Measurements from ENCODE around the gene BEST1.
"Not testable (repeated sequence)": the region's sequence is repeated elsewhere in the genome, so short reads cannot be mapped to it uniquely, and the experiment has no call there.

Gene BEST1

GRCh38 chr11:61964666-61965271, 14.6 kb downstream of the BEST1 start:
- not testable (repeated sequence) for DNase-seq

GRCh38 chr11:61966734-61967115, 16.6 kb downstream of the BEST1 start:
- DNase-seq: peak; percentile 40

- DNase-seq: peak; percentile 87
These were observed 17.2 kb downstream of the BEST1 start, which contains the start of gene FTH1 for GRCh38 chr11:61967116-61967923. TSS of gene FTH1 (minus strand) at chr11:61967634. CDS start at chr11:61967425, 209 bp downstream.

- DNase-seq: peak; percentile 36
These were observed 18.0 kb downstream of the BEST1 start for GRCh38 chr11:61967924-61968757.

GRCh38 chr11:61968758-61969390, 18.7 kb downstream of the BEST1 start:
- DNase-seq: no peak

- no peak for DNase-seq
These were observed 19.2 kb downstream of the BEST1 start for GRCh38 chr11:61969391-61969758.

GRCh38 chr11:61969838-61970662, 19.9 kb downstream of the BEST1 start:
- no peak for DNase-seq

- DNase-seq: peak; percentile 48
These were observed 21.3 kb downstream of the BEST1 start for GRCh38 chr11:61971248-61972111.

- DNase-seq: no peak
These were observed 22.0 kb downstream of the BEST1 start for GRCh38 chr11:61972112-61972671.

- no peak for DNase-seq
These were observed 22.7 kb downstream of the BEST1 start for GRCh38 chr11:61972672-61973475.

GRCh38 chr11:61973476-61974162, 23.5 kb downstream of the BEST1 start:
- no peak for DNase-seq

- DNase-seq: no peak
These were observed 24.8 kb downstream of the BEST1 start for GRCh38 chr11:61974766-61975631.

GRCh38 chr11:61975638-61976419, 25.7 kb downstream of the BEST1 start:
- no peak for DNase-seq

- DNase-seq: no peak
These were observed 26.3 kb downstream of the BEST1 start for GRCh38 chr11:61976420-61976800.

- DNase-seq: no peak
These were observed 26.8 kb downstream of the BEST1 start for GRCh38 chr11:61976813-61977475.

- DNase-seq: no peak
These were observed 28.8 kb downstream of the BEST1 start for GRCh38 chr11:61978703-61979661.

Measured in stimulated activated CD4-positive, alpha-beta T cell treated with anti-CD3 and anti-CD28 coated beads, Interleukin-4, amount 100 ng/mL, for 24 hours (primary cell).